ENCODE data around the gene NABP1.
A peak's percentile ranks its signal among the peaks of the same experiment; 100 is the strongest.

The NABP1 gene

DNA sequence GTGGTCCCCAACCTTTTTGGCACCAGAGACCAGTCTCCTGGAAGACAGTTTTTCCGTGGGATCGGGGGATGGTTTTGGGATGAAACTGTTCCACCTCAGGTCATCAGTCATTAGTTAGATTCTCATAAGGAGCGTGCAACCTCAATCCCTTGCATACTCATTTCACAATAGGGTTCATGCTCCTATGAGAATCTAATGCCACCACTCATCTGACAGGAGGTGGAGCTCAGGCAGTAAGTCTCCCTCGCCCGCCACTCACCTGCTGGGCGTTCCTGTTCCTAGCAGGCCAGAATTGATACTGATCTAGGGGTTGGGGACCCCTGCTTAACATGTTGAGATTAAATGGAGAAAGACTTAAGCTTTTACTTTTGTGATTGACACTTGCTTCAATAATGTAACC lies 9.9 kb downstream of the NABP1 start:
- H3K27ac ChIP-seq (ENCODE audit: low read length): peak overlapping the region; percentile 98
- peaks cover 43% of the 10 kb centered on the region for H3K79me2 ChIP-seq (ENCODE audit: low read length)
- H3K4me1 ChIP-seq (ENCODE audit: low read length): peaks cover 89% of the 10 kb centered on the region
- H3K9ac ChIP-seq (ENCODE audit: low read length): peak overlapping the region; percentile 21; the same call in 1 of the 2 replicates
- no peak overlapping the region for H3K4me3 ChIP-seq (ENCODE audit: low read length)
- peaks cover 61% of the 10 kb centered on the region for H4K20me1 ChIP-seq (ENCODE audit: insufficient read depth, low read length)
- no peaks in the 10 kb centered on the region for H3K27me3 ChIP-seq (ENCODE audit: low read depth, low read length)
- H3K9me3 ChIP-seq (ENCODE audit: insufficient read depth, low read length): no peaks in the 10 kb centered on the region
- peaks cover 61% of the 10 kb centered on the region for H3K36me3 ChIP-seq (replicated peaks; ENCODE audit: low read depth, low read length)
- H3K4me2 ChIP-seq (ENCODE audit: low read length): peak overlapping the region; percentile 81; the same call in 1 of the 2 replicates
- H2AFZ ChIP-seq (ENCODE audit: low read depth, low read length): no peak overlapping the region
- TF ChIP-seq, protein P1, sequence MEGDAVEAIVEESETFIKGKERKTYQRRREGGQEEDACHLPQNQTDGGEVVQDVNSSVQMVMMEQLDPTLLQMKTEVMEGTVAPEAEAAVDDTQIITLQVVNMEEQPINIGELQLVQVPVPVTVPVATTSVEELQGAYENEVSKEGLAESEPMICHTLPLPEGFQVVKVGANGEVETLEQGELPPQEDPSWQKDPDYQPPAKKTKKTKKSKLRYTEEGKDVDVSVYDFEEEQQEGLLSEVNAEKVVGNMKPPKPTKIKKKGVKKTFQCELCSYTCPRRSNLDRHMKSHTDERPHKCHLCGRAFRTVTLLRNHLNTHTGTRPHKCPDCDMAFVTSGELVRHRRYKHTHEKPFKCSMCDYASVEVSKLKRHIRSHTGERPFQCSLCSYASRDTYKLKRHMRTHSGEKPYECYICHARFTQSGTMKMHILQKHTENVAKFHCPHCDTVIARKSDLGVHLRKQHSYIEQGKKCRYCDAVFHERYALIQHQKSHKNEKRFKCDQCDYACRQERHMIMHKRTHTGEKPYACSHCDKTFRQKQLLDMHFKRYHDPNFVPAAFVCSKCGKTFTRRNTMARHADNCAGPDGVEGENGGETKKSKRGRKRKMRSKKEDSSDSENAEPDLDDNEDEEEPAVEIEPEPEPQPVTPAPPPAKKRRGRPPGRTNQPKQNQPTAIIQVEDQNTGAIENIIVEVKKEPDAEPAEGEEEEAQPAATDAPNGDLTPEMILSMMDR (IDR thresholded peaks at IDR 0.05; ENCODE audit: low read depth, low read length): no peak
- no peak for TF ChIP-seq EZH2phosphoT487 (IDR thresholded peaks at IDR 0.05; ENCODE audit: low read depth)

DNA sequence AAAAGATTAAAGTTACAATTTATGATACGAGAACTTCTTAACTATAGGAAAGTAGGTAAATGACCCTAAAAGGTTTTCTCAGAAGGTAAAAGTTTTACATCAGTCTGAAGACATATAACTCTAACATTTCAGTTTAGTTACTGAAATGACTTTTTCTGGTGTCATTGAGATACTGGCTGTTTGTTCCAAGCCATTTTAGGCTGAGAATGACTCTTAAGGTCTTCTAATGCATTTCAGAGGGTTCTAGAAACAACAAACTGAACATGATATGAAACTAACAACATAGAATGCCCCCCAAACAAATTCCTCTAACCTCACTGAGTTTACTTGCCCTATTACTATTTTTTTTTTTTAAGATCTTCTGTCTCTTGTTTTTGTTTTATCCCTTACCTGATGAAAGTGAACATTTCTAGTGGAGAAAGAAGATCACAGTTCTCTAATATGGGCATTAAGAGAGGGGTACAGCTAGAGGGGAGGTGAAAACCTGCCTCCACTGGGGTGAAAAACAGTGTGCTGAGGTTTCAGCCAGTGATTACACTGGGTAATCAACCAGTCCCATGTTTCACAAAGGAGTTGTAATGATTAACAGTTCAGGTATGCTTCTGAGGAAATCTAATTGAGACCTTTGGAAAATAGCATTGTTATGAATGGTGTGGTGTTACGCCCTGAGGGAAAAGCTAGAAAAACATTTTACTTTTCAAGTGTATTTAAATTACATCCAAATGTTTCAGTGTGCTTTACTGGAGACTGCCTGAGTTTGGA lies 11.2 kb downstream of the NABP1 start:
- Histone ChIP-seq H3K9me3 (ENCODE audit: insufficient read depth, low read length) (no peaks in the 10 kb centered on the region), H3K9ac (ENCODE audit: low read length) (peak overlapping the region; percentile 21; the same call in 1 of the 2 replicates), H3K27me3 (ENCODE audit: low read depth, low read length) (no peaks in the 10 kb centered on the region), H3K27ac (ENCODE audit: low read length) (peak overlapping the region; percentile 98), H3K79me2 (ENCODE audit: low read length) (peaks cover 30% of the 10 kb centered on the region), H3K4me3 (ENCODE audit: low read length) (no peak overlapping the region), H3K4me1 (ENCODE audit: low read length) (peaks cover 91% of the 10 kb centered on the region), H4K20me1 (ENCODE audit: insufficient read depth, low read length) (peaks cover 51% of the 10 kb centered on the region), H3K4me2 (ENCODE audit: low read length) (no peak overlapping the region), H3K36me3 (replicated peaks; ENCODE audit: low read depth, low read length) (peaks cover 53% of the 10 kb centered on the region), H2AFZ (ENCODE audit: low read depth, low read length) (no peak overlapping the region)
- no peak for TF ChIP-seq EZH2phosphoT487 (IDR thresholded peaks at IDR 0.05; ENCODE audit: low read depth)
- TF ChIP-seq, protein P1 (IDR thresholded peaks at IDR 0.05; ENCODE audit: low read depth, low read length): no peak

DNA sequence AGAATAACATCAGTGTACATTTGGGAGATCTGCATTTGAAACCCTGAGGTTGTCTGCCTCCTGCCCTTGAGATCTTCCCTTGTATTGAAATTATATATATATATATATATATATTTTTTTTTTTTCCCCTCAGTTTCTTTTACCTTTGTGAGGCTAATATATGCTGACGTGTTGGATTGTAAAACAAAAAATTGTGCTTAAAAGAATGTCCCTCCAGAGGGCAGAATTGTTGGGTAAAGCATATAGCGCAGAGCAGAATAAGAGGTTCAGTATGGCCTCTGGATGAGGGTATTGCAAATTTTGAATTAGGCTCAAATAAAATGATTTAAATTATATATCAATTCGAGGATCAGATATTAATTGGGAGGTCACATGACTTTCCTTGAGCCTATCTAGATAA lies 12.4 kb downstream of the NABP1 start:
- Histone ChIP-seq H3K4me1 (ENCODE audit: low read length) (peaks cover 81% of the 10 kb centered on the region), H3K4me2 (ENCODE audit: low read length) (no peak overlapping the region), H2AFZ (ENCODE audit: low read depth, low read length) (no peak overlapping the region), H3K36me3 (replicated peaks; ENCODE audit: low read depth, low read length) (peaks cover 44% of the 10 kb centered on the region), H3K27me3 (ENCODE audit: low read depth, low read length) (no peaks in the 10 kb centered on the region), H3K27ac (ENCODE audit: low read length) (peak overlapping the region; percentile 98), H3K9ac (ENCODE audit: low read length) (peak overlapping the region; percentile 21; the same call in 1 of the 2 replicates), H3K9me3 (ENCODE audit: insufficient read depth, low read length) (no peaks in the 10 kb centered on the region), H4K20me1 (ENCODE audit: insufficient read depth, low read length) (peaks cover 39% of the 10 kb centered on the region), H3K4me3 (ENCODE audit: low read length) (no peak overlapping the region), H3K79me2 (ENCODE audit: low read length) (peaks cover 18% of the 10 kb centered on the region)
- TF ChIP-seq EZH2phosphoT487 (IDR thresholded peaks at IDR 0.05; ENCODE audit: low read depth): no peak
- TF ChIP-seq, protein P1 (IDR thresholded peaks at IDR 0.05; ENCODE audit: low read depth, low read length): no peak

DNA sequence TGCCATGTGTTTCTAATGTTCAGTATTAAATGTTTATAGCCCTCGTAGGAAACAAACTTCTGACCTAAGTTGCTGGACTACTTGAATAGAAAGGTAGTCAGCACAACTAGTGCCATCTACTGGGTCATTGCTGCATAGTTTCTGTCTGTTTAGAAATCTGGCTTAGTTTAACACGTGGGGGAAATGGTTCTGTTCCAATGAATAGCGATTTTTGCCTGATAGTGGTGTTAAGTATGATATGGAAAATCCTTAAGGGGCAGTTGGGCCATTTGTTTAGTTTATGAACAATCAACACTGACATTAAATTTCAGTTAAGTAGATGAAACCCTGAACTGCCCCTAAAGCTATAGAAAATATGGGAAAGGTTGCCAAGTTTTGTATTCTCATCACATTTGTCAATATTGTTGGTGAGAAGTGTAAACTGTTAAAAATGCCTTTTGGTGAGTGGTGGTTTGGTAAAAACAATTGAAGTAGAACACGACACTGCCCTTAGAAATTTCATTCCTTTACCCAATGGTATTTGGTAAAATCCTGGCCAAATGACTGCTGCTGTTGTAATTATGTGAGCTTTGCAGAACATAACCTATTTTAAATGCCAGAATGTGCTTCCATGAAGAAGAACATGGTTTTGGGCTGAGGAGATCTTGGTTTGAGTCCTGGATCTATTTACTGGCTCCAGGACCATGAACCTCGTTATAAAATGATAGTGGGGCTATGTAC lies 13.2 kb downstream of the NABP1 start:
- Histone ChIP-seq H3K9me3 (ENCODE audit: insufficient read depth, low read length) (no peaks in the 10 kb centered on the region), H3K36me3 (replicated peaks; ENCODE audit: low read depth, low read length) (peaks cover 35% of the 10 kb centered on the region), H3K27ac (ENCODE audit: low read length) (peak overlapping the region; percentile 98), H3K4me2 (ENCODE audit: low read length) (0 out of 2 replicates have a peak overlapping the region, but pooled peaks have one; percentile 12), H3K4me3 (ENCODE audit: low read length) (no peak overlapping the region), H3K9ac (ENCODE audit: low read length) (peak overlapping the region; percentile 21; the same call in 1 of the 2 replicates), H3K79me2 (ENCODE audit: low read length) (peaks cover 10% of the 10 kb centered on the region), H3K4me1 (ENCODE audit: low read length) (peaks cover 73% of the 10 kb centered on the region), H3K27me3 (ENCODE audit: low read depth, low read length) (no peaks in the 10 kb centered on the region), H4K20me1 (ENCODE audit: insufficient read depth, low read length) (peaks cover 30% of the 10 kb centered on the region), H2AFZ (ENCODE audit: low read depth, low read length) (no peak overlapping the region)
- TF ChIP-seq, protein P1 (IDR thresholded peaks at IDR 0.05; ENCODE audit: low read depth, low read length): peak; percentile 75
- no peak for TF ChIP-seq EZH2phosphoT487 (IDR thresholded peaks at IDR 0.05; ENCODE audit: low read depth)

All from OCI-LY3 (cell line).